ENCODE results near the gene PSMD1. TPM values are rescaled to one million over a fixed set of nuclear protein-coding genes. Genes with fewer than 3 reads are reported as not detected.

Gene PSMD1
- total and polyA plus RNA-seq, 2 of the 8 experiments (the other 6 are each of a cell fraction or from before 2014, with no cell fraction given): 179 to 272 TPM

DNA sequence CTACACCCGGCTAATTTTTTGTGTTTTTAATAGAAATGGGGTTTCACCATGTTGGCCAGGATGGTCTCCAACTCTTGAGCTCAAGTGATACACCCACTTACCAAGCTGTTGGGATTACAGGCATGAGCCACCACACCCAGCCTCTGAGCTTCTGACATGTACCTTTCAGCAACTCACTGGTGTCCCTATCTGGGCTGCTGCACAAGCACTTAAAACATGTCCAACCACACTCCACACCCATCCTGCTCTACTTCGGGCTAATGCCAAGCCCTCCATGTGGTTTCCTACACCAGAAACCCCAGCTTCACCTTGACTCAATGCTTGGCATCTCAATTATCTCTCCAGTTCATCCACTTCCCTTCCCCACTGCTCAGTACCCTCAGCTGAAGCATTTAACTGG lies 119.4 kb downstream of the PSMD1 start (continued):
- TF ChIP-seq HDAC2 (IDR thresholded peaks at IDR 0.05; ENCODE audit: borderline replicate concordance in 1 of 2, low read depth in 2 of 2, low read length in 2 of 2) (no peak), SP2 (IDR thresholded peaks at IDR 0.05; ENCODE audit: low read length) (no peak)
